Measurements from ENCODE around the gene AKR1C4.

AKR1C4 gene

GRCh38 chr10:5266804-5267203 is 70.2 kb downstream of the AKR1C4 start:
- DNase-seq (ENCODE audit: low read depth) = no peak

- DNase-seq (ENCODE audit: low read depth) = no peak
These were observed 71.6 kb downstream of the AKR1C4 start for GRCh38 chr10:5268234-5268633.

Data from stimulated activated CD4-positive, alpha-beta T cell treated with anti-CD3 and anti-CD28 coated beads, Interleukin-2, amount 100 ng/mL, for 4 hours (primary cell).